ENCODE results near the gene CASP5.

Gene CASP5

DNA sequence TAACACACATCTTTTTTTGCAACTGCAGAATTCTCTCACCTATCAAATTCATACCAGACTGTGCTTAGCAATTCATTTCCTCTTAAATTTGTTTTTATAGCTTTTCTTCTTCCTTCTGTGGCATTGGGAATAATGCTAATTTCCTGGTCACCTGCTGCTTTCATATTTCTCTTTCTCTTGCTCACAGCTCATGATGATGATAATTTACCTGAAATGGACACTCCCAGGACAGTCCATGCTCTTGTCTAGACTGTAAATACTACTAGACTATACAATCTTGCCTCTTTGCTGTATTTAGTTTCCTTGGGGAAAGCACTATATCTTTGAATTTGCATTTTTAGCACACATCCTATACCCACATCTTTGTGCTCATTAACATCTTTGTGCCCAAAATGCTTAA lies 15.5 kb downstream of the CASP5 start:
- H3K9ac ChIP-seq (ENCODE audit: low read depth, low read length) = no peak overlapping the region
- H3K4me2 ChIP-seq (ENCODE audit: insufficient read depth, low read length) = no peak overlapping the region
- H3K4me1 ChIP-seq (ENCODE audit: insufficient read depth, low read length) = no peaks in the 10 kb centered on the region
- no peaks in the 10 kb centered on the region for H3K36me3 ChIP-seq (ENCODE audit: insufficient read depth, low read length)
- no peaks in the 10 kb centered on the region for H3K27me3 ChIP-seq (ENCODE audit: insufficient read depth, low read length, poor library complexity)
- H3K79me2 ChIP-seq (ENCODE audit: insufficient read depth, low read length) = no peaks in the 10 kb centered on the region
- no peaks in the 10 kb centered on the region for H3K9me3 ChIP-seq (ENCODE audit: insufficient read depth, low read length, severe bottlenecking)
- no peak for DNase-seq
- no peak overlapping the region for H2AFZ ChIP-seq (ENCODE audit: low read depth, low read length)
- H4K20me1 ChIP-seq (ENCODE audit: insufficient read depth, low read length) = no peaks in the 10 kb centered on the region
- no peak overlapping the region for H3K27ac ChIP-seq (ENCODE audit: low read length)
- no peak for TF ChIP-seq EZH2 (IDR thresholded peaks at IDR 0.05; ENCODE audit: borderline replicate concordance, low read depth, low read length, severe bottlenecking)
- TF ChIP-seq, protein P1, sequence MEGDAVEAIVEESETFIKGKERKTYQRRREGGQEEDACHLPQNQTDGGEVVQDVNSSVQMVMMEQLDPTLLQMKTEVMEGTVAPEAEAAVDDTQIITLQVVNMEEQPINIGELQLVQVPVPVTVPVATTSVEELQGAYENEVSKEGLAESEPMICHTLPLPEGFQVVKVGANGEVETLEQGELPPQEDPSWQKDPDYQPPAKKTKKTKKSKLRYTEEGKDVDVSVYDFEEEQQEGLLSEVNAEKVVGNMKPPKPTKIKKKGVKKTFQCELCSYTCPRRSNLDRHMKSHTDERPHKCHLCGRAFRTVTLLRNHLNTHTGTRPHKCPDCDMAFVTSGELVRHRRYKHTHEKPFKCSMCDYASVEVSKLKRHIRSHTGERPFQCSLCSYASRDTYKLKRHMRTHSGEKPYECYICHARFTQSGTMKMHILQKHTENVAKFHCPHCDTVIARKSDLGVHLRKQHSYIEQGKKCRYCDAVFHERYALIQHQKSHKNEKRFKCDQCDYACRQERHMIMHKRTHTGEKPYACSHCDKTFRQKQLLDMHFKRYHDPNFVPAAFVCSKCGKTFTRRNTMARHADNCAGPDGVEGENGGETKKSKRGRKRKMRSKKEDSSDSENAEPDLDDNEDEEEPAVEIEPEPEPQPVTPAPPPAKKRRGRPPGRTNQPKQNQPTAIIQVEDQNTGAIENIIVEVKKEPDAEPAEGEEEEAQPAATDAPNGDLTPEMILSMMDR (IDR thresholded peaks at IDR 0.05; ENCODE audit: borderline replicate concordance, extremely low read depth, low read length, poor library complexity, severe bottlenecking) = no peak
- no peak overlapping the region for H3K4me3 ChIP-seq (ENCODE audit: low read depth in 1 of 2, low read length in 2 of 2)
- ATAC-seq (ENCODE audit: insufficient read depth, low read depth) = no peak

DNA sequence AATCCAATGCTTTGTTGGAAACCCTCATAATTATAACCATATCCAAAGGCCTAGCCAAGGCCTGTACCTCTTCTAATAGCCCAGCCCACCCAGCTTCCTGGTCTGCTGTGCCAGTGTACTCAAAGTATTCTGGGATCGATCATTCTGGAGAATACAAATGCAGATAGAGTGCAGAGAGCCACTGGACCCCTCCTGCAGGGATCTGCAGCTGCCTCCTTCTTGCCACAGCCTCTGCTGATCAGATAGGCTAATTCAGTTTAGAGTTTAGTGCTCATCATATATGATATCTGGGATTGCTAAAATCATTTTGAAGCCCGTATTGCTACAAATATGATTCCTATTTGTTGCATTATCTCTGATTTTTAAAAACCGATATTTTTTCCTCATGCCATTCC lies 17.5 kb downstream of the CASP5 start:
- TF ChIP-seq, protein P1 (IDR thresholded peaks at IDR 0.05; ENCODE audit: borderline replicate concordance, extremely low read depth, low read length, poor library complexity, severe bottlenecking) = no peak
- no peak for TF ChIP-seq EZH2 (IDR thresholded peaks at IDR 0.05; ENCODE audit: borderline replicate concordance, low read depth, low read length, severe bottlenecking)
- Histone ChIP-seq H3K9me3 (ENCODE audit: insufficient read depth, low read length, severe bottlenecking) (no peaks in the 10 kb centered on the region), H3K79me2 (ENCODE audit: insufficient read depth, low read length) (no peaks in the 10 kb centered on the region), H3K36me3 (ENCODE audit: insufficient read depth, low read length) (no peaks in the 10 kb centered on the region), H3K4me2 (ENCODE audit: insufficient read depth, low read length) (no peak overlapping the region), H3K4me3 (ENCODE audit: low read depth in 1 of 2, low read length in 2 of 2) (no peak overlapping the region), H3K9ac (ENCODE audit: low read depth, low read length) (no peak overlapping the region), H3K4me1 (ENCODE audit: insufficient read depth, low read length) (no peaks in the 10 kb centered on the region), H4K20me1 (ENCODE audit: insufficient read depth, low read length) (no peaks in the 10 kb centered on the region), H2AFZ (ENCODE audit: low read depth, low read length) (0 out of 2 replicates have a peak overlapping the region, but pooled peaks have one; percentile 31), H3K27me3 (ENCODE audit: insufficient read depth, low read length, poor library complexity) (no peaks in the 10 kb centered on the region), H3K27ac (ENCODE audit: low read length) (no peak overlapping the region)
- DNase-seq (no peak), ATAC-seq (ENCODE audit: insufficient read depth, low read depth) (no peak)

DNA sequence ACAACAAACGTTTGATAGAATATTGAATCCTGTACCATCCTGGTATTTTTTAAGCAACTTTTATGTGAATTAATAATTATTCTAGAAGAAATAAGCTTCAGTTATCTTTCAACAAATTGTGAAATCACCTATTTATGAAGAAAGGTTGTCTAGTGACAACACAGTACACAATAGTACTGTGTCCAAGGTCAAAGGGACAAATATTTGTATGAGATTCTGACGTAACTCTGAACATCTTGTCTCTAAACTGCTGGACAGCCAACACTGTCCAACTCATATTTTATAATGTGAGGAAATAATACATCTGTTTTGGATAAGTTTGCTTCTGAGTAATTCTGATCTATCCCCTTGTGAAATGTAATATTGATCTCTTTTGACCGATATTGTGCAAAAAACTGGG lies 18.9 kb downstream of the CASP5 start:
- Histone ChIP-seq H3K4me3 (ENCODE audit: low read depth in 1 of 2, low read length in 2 of 2) (no peak overlapping the region), H3K4me1 (ENCODE audit: insufficient read depth, low read length) (no peaks in the 10 kb centered on the region), H3K27me3 (ENCODE audit: insufficient read depth, low read length, poor library complexity) (no peaks in the 10 kb centered on the region), H3K9ac (ENCODE audit: low read depth, low read length) (no peak overlapping the region), H2AFZ (ENCODE audit: low read depth, low read length) (no peak overlapping the region), H3K36me3 (ENCODE audit: insufficient read depth, low read length) (no peaks in the 10 kb centered on the region), H3K27ac (ENCODE audit: low read length) (no peak overlapping the region), H3K9me3 (ENCODE audit: insufficient read depth, low read length, severe bottlenecking) (no peaks in the 10 kb centered on the region), H3K4me2 (ENCODE audit: insufficient read depth, low read length) (no peak overlapping the region), H3K79me2 (ENCODE audit: insufficient read depth, low read length) (no peaks in the 10 kb centered on the region), H4K20me1 (ENCODE audit: insufficient read depth, low read length) (no peaks in the 10 kb centered on the region)
- TF ChIP-seq, protein P1 (IDR thresholded peaks at IDR 0.05; ENCODE audit: borderline replicate concordance, extremely low read depth, low read length, poor library complexity, severe bottlenecking) = no peak
- no peak for TF ChIP-seq EZH2 (IDR thresholded peaks at IDR 0.05; ENCODE audit: borderline replicate concordance, low read depth, low read length, severe bottlenecking)
- ATAC-seq (ENCODE audit: insufficient read depth, low read depth) (no peak), DNase-seq (no peak)

DNA sequence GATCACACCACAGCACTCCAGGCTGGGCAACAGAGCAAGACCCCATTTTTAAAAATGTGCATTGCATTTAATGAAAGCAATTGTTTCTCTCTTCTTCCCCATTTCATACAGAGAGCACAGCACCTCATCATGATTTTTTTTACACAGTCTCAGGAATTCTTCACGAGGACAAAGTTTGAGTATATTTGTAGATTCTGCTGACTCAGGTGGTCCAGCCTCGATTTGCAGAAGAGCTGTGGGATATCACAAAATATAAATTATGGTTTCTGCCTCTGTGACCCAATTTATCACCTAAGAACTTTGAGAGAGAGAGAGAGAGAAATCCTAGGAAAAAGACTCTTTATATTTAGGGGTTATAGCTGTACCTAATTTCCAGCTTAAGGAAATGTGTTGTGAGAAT lies 19.8 kb downstream of the CASP5 start:
- Histone ChIP-seq H3K9me3 (ENCODE audit: insufficient read depth, low read length, severe bottlenecking) (no peaks in the 10 kb centered on the region), H3K4me3 (ENCODE audit: low read depth in 1 of 2, low read length in 2 of 2) (no peak overlapping the region), H4K20me1 (ENCODE audit: insufficient read depth, low read length) (no peaks in the 10 kb centered on the region), H3K4me2 (ENCODE audit: insufficient read depth, low read length) (no peak overlapping the region), H3K79me2 (ENCODE audit: insufficient read depth, low read length) (no peaks in the 10 kb centered on the region), H3K27me3 (ENCODE audit: insufficient read depth, low read length, poor library complexity) (no peaks in the 10 kb centered on the region), H3K4me1 (ENCODE audit: insufficient read depth, low read length) (no peaks in the 10 kb centered on the region), H3K27ac (ENCODE audit: low read length) (no peak overlapping the region), H2AFZ (ENCODE audit: low read depth, low read length) (no peak overlapping the region), H3K36me3 (ENCODE audit: insufficient read depth, low read length) (no peaks in the 10 kb centered on the region), H3K9ac (ENCODE audit: low read depth, low read length) (no peak overlapping the region)
- TF ChIP-seq, protein P1 (IDR thresholded peaks at IDR 0.05; ENCODE audit: borderline replicate concordance, extremely low read depth, low read length, poor library complexity, severe bottlenecking) = no peak
- TF ChIP-seq EZH2 (IDR thresholded peaks at IDR 0.05; ENCODE audit: borderline replicate concordance, low read depth, low read length, severe bottlenecking) = no peak
- no peak for DNase-seq
- no peak for ATAC-seq (ENCODE audit: insufficient read depth, low read depth)

Measured in DND-41 (cell line).